GM18858 (cell line): ENCODE measurements around the gene MUSK.

ENCODE experiments used
- ATAC-seq: cut with Tn5 transposase; IDR thresholded peaks from one replicate; pipeline ENCODE4 v1.9.1; 2021; ENCODE audit not compliant: unreplicated experiment

The MUSK gene

DNA sequence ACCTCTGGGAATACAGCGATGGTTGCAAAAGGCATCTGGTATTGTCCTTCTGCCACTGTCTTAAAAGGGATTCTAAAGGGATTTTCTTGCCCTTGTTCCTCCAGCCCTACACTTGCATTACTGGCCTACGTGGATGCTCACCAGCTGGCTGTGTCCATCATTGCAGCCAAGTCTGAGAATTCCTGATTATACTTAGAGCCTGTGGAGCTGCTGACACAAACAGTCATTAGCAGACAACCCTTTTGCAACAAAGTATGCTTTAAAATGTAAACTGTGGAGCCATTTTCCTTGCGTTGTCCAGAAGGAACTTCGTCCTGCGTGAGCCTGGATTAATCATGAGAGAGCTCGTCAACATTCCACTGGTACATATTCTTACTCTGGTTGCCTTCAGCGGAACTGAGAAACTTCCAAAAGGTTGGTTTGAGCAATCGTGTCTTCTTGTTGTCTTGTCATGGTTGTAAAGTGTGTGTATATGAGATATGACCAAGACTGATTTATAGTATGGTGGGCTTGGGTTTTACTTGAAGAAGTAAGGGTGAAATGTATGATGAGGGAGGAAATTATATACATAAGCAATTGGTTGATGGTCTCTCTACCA lies at the start of gene MUSK:
MUSK (plus strand) TSS at position 222 of the 598 bp plus-strand sequence; CDS start at position 336, 114 bp downstream.
- no peak for ATAC-seq

DNA sequence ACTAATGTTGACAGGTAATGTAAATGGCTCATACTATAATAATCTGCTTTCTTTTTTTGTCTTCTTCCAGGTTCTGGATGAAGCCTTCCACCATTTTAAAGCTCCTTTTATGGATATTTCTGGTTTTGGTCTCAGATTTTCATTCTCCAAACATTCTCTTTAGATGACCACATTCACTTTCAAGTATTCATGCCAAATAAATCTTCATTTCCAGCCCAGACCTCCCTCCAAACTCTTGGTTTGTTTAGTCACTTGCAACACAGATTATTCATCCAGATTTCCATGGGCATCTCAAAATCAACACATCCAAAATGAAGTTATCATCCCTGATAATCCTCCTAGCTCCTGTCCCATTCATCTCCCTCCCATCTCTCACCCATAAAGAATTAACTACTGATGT lies 48.8 kb upstream of the MUSK start:
- no peak for ATAC-seq

DNA sequence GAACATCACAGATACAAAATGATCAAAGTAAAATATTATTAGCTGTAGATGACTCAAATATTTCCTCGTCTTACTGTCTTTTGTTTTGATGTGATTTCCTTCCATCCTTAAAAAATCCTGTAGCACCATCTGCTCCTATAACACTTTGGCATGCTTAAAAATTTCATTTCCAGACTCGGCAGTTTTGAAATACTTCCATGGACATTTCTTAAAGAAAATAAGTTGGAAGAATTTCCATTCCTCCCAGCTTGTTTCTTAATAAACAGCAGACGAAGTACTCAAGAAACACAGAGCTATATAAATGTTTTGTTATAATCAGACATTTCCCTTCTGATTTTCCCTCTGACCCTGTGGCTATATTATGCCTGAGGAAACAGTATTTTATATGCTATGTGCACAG lies 47.9 kb upstream of the MUSK start:
- ATAC-seq, result no peak

DNA sequence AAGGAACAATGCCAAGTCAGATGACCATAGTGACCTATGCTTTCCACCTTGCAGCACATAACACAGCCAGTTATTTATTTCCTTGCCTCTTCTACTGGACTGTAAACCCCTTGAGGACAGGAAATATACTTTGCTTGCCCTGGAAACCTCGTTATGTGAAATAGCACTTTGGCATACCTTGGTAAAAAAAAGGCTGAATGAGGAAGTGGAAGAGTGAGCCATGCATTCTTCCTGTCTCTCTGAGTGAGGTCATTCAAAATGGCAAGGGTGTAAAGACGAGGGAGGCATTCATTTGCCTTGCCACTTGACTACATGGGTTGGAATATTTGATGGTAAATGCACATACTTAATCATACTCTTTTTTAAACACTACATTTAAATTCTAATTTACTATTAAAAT lies 46.2 kb upstream of the MUSK start:
- no peak for ATAC-seq

DNA sequence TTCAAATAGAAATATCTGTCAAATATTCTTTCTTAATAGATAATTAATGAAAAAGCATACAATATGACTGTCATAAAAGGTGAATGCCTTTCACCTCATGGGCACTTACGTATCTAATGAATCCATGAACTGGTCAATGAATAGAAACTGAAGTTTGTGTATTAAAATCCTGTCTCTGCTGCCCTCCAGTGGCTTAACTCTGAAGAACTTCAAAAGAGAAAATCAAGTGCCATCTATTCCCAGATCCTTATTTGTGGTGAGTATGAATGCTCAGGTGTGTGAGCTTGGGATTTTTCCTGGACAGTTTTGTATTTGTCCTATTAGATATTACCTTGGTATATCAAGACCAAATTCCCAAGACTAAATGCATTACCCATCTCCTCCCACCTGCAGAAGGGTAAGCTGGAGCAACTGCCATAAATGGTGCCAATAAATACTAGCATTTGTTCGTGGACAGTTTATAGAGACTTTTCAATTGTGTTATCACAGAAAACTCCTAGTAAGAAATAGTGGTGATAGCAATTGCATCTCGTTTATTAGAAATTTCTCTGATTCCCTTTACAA lies 45.0 kb upstream of the MUSK start:
- no peak for ATAC-seq

DNA sequence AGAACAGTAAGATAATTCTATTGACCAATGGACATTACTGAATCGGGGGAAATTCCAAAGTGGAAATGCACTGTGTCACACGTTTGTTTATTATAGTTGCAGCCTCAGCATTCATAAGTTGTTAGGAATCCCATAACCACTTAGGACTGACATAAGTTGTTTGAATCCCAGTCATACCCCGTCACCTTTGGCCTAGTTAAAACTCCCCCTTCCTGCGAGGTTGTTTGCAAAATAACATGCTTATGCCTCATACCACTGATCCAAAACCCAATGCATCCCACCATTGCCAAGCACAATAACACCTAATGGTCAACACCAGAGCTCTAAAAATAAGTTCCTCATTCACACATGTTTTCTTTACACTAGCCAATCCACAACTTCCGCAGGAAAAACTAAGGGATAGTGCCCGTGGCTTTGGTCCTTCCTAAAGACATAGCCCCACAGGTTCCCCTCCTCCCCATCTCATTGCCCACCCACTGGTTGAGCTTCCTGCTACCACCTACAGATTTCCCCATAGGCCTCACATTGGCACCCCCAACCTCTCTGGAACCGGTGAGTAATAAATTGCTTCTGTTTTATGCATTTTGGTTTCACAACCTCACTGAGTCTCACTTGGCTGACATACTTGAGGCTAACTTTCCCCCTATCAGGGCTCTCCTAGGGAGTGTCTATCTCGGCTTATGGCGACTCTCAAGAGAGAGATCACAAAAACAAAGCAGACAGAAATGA lies 42.3 kb upstream of the MUSK start:
- ATAC-seq, result peak; percentile 96

DNA sequence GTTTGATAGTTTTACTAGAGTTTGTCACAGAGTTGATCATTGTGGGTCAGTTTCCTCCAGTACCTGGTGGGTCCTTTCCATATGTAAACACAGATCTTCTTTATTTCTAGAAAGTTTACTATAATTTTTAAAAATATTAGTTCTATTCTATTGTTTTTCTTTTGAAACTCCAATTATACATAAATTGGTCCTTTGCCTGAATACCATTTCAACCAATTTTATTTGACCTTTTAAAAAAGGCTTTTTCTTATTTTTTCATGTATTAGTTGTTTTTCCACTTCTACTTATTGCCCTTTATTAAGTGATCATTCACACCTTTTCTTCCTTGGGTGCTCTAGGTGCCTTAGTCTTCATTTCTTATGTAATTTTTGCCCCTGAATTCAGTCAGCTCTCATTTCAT lies 33.0 kb upstream of the MUSK start:
- ATAC-seq, result no peak

DNA sequence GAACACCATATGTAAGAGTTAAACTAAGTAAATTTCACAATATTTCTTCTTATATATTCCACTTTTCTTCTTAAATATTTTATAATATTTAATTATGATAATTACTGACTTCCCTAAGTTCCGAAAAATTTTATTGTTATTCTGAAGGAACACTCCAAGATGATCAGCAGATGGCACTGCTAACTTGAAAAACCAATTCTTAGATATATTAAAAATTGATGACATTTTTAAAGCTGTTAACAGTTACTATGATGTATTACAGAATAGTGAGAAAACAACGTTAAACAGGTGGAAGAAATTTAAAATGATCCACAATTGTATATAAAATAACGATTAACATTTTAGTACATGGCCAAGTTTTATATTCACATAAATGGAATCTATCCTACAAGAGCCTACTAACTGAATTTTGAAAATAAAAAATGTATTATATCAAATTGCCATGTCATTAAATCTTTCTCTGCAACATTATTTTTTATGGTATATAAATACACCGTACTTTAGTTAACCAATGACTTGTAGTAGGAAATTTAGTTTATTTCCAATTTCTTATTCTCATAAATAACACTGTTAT lies 30.1 kb upstream of the MUSK start:
- ATAC-seq, result no peak

DNA sequence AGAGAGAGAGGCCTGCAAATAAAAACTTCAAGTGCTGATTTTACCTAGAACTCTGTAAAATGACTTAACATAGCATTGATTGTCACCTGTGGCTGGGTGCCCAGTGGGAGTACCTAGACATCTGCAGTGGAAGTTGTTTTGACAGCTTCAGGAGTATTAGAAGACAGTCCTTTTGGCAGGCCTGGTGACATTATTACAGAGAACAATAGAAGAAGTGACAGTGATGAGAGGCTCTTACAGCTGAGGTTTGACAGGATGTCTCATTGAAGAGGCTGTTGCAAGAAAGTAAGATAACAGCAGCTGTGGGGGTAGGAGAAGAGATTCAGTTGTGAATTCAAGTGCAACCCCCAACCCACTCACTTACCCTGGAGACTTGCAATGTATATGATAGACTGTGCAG lies 27.9 kb upstream of the MUSK start:
- ATAC-seq, result no peak

DNA sequence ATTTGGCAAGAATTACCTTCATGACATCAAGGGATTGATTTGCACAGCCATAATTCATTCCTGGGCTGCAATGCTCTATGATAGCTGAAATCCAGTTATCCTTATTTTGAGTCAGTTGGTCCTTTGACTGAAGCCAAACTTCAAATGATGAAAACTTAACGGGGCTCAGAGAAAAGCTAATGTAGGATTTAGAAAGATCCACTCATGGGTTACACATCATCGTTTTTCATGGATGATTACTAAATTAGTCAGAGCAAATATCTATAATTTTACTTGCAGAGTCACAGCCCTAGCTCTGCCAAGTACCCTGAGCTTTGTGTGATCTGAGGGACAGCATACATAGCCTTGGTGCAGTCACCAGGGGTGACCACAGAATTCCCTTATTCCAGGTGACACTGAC lies 27.3 kb upstream of the MUSK start:
- no peak for ATAC-seq

DNA sequence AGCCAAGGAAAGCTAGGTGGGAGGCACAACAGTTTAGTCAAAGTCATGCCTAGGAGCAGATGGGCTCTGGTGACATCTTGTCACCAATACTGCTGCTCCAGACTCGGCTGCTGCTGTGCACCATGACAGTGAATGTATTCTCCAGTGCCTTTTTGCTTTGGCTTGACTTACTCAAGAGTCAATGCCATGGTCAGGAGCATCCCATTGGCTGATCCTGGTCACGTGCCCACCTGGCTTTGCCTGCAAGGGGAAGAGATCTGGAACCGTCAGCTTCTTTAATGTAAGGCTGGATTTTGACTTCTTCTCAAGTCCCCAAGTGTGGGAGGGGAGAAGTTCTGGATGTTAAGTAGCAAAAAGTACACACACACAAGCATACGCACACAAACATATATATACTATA lies 19.9 kb upstream of the MUSK start:
- ATAC-seq, result no peak

DNA sequence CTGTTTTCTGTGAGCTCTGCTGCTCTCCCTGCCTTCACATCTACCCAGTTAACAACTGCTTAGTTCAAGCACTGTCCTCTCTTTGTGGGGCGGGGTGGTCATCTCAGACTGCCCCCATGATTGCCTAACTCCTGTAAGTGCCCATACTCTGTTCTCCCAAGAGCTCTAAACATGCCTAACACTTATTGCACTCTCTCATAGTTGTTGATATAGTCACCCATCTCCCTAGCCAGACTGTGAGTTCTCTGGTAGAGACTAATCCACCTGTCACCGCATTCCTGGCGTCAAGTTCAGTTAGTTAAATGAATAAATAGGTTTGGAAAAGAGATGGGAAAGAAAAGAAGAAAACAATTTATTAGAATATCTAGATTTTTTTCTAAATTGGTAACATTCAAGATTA lies 18.3 kb upstream of the MUSK start:
- ATAC-seq, result no peak

DNA sequence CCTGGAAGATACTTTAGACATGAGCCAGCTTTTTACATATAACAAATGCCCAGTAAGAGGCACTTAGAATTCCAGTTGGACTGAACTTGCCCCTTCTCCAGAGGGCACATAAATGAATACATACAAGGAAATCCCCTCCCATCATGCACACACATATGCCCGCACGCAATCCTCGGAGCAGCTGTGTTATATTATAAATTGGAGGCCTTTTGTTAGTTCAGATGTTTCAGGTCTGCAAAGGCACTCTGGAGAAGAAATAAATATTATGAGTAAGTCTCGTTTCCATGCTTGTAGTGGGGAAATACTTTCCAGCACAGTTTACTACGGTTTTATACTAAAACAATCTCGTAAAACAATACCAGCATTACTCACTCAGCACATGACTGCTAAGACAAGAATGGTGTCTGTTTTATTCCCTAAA lies 17.6 kb upstream of the MUSK start:
- ATAC-seq, result no peak

DNA sequence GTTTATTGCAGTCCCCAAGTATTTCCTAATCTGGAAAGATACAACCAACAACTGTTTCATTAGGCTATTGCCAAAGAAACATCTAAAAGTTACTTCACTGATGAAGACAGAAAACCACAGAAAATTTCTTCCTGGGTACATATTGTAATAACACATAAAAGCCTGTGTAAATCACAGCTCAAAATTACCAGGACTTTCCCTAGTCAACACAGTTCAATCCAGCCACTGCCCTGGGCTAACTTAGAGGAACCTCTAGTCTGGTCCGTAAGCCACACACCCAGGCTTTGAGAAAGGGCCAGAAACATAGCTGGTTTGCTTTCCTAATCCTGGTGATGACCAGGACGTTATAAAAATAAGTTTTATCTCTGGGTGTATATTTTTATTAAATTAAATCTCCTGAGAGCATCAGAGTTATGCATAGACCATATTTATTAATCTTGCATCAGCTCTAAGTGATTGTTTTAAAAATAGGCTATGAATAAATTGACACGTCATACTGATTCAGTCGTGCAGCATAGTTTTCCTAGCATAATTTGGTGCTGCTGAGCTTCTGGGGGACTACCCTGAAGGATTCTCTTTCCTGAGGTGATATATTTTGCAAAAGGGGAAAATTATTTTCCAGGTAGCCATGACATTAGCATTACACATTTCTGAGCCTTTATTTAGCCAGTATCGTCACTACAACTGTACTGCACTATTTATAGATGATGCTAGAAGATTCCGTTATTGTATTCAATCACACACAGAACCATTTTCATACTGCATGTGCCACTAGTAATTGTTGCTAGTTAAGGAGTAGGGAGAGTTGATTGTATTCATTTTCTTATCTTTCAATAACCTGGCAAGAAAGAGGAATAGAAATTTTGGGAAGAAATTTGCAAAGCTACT lies 12.6 kb upstream of the MUSK start:
- ATAC-seq, result no peak

DNA sequence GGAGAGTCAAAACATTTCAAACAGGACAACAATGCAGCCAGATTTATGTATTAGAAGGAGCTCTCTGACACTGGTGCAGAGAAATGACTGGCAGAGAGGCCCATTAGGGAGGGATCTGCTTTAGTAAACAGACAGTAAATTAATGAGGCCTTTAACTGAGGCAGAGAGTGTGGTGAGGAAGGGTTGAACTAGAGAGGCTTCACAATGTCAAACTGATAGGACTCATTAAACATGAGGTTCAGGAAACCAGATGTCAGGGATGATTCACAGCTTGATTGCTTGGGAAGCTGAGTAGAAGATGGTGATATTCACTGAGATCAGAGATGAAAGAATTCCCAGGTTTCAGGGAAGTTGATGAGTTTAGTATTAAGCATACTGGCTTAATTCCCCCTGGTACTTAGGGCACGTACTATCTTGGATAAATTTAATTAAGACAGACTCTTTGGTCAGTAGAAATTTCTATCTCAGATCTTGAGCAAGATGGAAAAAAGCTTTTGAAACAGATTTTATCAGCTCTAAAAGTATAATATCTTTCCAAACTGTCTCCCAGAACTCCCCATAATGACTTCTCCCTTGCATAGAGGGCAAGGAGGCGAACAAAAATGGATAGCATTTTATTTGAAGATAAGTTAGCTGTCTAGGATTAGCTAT lies 8.6 kb upstream of the MUSK start:
- no peak for ATAC-seq

DNA sequence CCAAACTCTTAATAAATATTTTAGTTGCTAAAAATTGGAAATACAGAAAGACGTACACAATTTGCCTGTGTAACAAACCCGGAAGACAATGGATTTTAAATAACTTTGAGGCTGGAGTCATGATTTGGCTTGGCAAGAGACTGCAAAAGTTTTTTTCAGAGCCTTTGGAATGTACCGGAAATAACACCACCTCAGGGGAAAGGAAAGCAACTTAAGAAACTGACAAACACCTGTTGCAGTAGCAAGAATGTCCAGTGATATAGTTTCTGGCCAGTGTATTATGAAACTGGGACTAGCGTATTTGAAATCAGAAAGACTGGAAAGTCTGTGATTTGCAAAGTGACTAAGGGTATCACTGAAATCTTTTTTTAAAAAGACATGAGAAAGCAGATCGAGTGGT lies 842 bp downstream of the MUSK start:
- ATAC-seq, result no peak

DNA sequence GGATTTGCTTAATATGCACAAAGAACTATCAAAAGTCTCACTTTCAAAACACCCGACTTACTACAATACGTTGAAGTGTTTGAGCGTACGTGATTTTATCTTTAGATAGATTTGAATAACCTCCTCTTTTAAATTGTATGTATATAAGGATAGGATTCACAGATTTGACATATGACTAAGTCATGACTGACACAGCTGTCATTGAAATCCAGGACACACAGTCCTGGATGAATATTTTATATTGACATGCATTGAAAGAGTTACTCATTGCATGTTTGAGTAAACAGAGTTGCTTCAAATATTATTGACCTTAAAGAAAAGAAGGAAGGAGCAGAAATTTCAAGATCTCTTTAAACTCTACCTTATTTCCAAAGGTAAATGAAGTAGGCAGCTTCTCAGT lies 3.3 kb downstream of the MUSK start:
- no peak for ATAC-seq

DNA sequence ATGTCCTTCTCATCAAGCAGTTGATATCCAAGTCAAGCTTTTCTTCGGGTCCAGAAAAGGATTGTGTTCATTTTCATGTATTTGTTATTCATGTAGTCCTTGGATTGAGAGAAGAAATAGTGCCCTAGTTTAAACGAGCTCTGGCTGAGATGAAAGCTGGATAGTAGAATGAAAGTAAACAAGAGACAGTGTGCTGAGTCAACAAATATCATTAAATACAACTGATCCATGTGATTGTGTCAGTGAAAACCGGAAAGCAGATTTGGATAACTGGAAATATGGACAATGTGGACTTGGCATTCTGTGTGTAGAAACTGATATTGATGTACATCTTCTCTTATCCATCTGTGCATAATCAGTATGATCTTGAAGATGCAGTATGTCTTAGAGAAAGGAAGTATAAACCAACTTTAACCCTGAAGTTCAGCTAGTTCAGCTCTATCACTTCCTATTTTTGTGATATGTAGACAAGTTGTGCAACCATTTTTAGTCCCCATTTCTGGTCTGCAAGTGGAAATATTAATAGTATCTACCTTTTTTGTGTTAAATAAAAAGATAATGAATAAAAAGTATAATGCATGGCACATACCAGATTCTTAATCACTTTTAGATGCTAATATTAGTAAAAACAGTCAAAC lies 4.4 kb downstream of the MUSK start:
- no peak for ATAC-seq

DNA sequence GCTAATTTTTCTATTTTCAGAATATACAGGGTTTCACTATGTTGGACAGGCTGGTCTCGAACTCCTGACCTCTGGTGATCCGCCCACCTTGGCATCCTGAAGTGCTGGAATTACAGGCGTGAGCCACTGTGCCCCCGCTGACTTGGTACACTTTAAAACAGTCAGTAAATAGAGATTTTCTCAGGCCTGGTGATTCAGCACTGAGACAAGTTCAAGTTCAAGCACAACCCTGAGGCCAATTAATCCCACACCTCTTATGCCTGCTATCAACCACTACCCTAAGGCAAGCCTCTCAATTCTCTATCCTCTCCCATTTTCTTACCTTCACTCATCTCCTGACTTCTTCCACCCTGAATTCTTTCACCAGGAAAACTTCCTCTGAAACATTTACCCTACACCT lies 18.9 kb downstream of the MUSK start:
- no peak for ATAC-seq

DNA sequence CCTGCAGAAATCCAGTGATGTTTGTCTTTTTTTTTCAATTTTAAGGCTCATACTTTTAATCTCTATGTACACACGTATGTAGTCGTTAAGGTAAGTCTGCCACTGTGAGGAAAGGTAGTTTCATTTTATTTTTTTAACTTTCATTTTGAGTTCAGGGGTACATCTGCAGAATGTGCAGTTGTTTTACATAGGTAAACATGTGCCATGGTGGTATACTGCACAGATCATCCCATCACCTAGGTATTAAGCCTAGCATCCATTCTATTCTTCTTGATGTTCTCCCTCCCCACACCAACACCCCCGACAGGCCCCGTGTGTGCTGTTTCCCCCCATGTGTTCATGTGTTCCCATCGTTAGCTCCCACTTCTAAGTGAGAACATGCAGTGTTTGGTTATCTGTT lies 19.7 kb downstream of the MUSK start:
- no peak for ATAC-seq
